ENCODE measurements around the gene SELENOI.
"Not testable (repeated sequence)": the region's sequence is repeated elsewhere in the genome, so short reads cannot be mapped to it uniquely, and the experiment has no call there.

SELENOI gene

GRCh38 chr2:26327291-26328272 is 18.4 kb upstream of the SELENOI start:
- DNase-seq = no peak

- DNase-seq = not testable (repeated sequence)
Measured at GRCh38 chr2:26329083-26329482, 16.9 kb upstream of the SELENOI start.

GRCh38 chr2:26330114-26330549 is 15.8 kb upstream of the SELENOI start:
- DNase-seq = peak; percentile 67

DNA sequence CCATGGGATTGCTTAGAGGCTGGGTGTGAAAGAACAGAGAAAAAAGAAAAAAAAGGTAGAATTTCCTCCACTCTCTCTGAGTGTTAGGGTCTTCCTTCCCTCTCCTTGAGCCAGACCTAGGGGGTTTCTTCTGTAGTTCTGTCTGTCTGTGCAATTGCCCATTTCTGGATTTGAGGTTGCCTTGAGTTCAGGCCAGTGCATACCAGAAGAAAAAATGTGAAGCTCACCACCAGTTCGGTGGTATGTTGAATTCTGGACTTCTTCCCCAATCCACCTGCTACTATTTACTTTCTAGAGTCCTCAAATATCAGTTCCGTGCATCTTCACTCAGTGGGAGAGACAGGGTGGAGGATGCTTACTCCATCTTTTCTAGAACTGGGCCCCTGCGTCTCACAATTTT is 15.3 kb upstream of the SELENOI start:
- DNase-seq = no peak

- DNase-seq = not testable (repeated sequence)
Measured at GRCh38 chr2:26331321-26331720, 14.6 kb upstream of the SELENOI start.

- DNase-seq = no peak
Measured at GRCh38 chr2:26333293-26333692, 12.7 kb upstream of the SELENOI start.

DNA sequence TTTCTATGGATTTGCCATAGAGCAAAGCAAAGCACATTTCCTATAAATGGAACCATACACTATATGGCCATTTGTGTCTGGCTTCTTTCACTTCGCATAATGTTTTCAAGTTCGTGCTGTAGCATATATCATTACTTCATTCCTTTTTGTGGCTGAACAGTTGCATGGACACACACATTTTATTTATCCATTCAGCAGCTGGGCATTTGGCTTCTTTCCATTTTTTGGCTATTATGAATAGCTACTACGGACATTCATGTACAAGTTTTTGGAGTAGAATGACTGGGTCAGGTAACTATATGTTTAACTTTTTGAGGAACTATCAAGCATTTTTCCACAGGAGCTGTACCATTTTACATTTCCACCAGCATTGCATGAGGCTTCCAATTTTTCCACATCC is 10.7 kb upstream of the SELENOI start:
- DNase-seq = no peak

DNA sequence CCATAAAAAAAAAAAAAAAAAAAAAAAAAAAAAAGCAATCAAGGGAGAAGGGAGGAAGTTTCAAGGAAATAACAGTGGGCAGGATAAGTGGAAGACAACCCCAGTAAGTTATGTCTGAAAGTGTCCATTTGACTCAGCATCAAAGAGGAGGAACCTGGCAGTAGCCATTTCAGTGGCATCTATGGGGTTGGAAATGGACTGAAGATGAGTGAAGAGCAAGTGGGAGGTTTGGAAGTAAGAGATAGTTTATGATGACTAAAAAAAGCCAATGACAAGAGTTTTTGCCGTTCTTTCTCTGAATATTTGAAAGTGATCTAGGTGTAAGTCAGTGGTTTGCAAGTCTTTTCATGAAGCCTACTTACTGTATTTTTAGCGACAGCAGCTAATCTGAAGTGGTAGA is 9.2 kb upstream of the SELENOI start:
- DNase-seq = no peak

- DNase-seq = no peak
Measured at GRCh38 chr2:26337298-26337697, 8.6 kb upstream of the SELENOI start.

GRCh38 chr2:26340831-26341230 is 5.1 kb upstream of the SELENOI start:
- DNase-seq = no peak

DNA sequence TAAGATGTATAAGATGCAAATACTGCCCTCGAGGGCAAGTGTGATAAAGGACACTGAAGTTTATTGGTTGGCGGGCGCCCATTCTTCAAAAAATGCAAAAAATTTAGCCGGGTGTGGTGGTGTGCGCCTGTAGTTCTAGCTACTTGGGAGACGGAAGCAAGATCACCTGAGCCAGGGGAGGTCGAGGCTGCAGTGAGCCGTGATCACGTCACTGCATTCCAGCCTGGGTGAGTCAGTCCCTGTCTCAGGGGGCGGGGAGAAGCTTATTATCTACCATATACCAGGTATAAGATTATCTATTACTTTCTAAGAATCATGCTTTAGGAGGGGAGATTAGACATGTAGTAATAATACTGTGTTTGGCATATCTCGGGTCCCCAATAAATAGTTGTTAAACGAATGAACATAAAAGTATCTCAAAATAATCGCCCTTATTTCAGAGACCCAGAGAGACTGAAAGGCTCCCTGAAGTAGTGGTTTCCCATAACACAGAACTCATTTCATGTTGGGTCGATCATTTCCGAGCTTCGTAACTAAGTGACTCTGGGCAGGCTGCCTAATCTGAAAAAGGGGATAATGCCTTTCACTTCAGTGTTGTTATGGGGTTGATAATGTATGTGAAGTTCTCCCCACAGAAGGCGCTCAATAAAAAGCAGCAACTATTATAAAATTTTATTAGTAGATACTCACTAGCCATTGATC is 1.2 kb upstream of the SELENOI start:
- no peak for DNase-seq

GRCh38 chr2:26345283-26345544 is 729 bp upstream of the SELENOI start:
- DNase-seq = no peak

- peak; percentile 70 for DNase-seq
Measured at GRCh38 chr2:26346454-26347053, 611 bp downstream of the SELENOI start, which contains the start of gene ADGRF3. Gene ADGRF3, minus strand, starts transcription at chr2:26346789. Its CDS starts 555 bp downstream, at chr2:26346234.

DNA sequence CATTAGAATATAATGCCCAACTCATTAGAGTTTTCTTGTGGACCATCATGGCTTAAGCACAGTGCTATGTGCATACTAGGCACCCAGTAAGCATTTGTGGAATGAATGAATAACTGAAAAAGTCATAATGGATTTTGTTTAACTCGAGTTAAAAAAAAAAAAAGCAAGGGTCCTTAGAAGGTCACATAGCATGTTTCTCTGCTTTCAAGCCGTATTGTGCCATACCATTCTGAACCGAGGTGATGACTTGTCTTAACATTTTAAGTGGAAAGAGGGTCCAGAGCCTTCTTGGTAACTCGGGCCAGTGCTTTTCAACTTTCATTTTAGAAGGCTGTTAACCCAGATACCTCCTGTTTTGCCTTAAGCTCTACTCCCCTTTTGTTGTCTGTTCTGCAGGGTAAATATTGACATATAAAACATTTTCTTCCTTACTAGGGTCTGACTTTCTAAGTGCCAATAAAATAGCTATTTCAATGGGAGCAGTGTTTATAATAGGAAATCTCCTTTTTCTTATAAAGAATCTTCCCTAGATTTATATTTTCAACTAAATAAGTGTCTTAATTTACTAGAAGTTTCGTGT is 1.4 kb downstream of the SELENOI start:
- DNase-seq = no peak

DNA sequence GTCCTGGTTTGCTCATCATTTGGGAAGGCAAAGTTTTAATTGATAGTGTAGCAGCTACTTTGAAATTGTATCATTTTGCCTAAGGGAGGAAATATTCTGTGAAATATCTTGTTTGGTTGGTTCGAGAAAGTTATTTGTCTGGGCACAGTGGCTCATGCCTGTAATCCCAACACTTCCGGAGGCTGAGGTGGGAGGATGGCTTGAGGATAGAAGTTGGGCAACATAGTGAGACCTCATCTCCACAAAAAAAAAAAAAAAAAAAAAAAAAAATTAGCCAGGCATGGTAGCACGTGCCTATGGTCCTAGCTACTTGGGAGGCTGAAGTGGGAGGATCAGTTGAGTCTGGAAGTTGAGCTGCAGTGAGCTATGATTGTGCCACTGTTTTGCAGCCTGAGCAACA is 3.7 kb downstream of the SELENOI start:
- no peak for DNase-seq

- DNase-seq = no peak
Measured at GRCh38 chr2:26351375-26352090, 5.6 kb downstream of the SELENOI start.

DNA sequence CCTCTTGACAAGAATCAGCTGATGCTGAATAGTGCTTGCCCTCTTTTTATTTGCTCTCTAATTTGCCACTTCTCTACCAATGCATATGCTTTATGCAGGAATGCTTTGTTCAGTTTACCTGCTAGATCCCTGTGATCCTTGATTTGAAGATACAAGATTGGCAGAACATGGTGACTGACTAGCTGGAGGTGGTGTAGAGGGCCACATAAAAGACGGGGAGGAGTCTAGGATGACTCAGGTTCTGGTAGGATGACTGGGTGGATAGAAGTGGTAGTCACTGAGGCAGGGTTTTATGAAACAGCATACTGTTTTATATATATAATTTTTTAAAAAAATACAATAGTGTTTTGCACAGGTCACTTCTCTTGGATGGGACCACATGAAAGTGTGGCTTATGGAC is 6.9 kb downstream of the SELENOI start:
- DNase-seq = no peak

DNA sequence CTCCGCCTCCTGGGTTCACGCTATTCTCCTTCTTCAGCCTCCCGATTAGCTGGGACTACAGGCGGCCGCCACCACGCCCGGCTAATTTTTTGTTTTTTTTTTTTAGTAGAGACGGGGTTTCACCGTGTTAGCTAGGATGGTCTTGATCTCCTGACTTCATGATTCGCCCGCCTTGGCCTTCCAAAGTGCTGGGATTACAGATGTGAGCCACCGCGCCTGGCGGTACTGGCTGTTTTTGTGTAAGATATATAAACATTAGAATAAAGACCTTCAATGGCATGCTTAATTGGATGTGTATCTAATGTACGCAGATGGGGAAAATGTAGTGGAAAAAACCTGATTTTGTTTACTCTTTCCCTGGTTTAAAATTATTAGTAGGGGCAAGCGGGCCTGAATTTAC is 8.5 kb downstream of the SELENOI start:
- not testable (repeated sequence) for DNase-seq

DNA sequence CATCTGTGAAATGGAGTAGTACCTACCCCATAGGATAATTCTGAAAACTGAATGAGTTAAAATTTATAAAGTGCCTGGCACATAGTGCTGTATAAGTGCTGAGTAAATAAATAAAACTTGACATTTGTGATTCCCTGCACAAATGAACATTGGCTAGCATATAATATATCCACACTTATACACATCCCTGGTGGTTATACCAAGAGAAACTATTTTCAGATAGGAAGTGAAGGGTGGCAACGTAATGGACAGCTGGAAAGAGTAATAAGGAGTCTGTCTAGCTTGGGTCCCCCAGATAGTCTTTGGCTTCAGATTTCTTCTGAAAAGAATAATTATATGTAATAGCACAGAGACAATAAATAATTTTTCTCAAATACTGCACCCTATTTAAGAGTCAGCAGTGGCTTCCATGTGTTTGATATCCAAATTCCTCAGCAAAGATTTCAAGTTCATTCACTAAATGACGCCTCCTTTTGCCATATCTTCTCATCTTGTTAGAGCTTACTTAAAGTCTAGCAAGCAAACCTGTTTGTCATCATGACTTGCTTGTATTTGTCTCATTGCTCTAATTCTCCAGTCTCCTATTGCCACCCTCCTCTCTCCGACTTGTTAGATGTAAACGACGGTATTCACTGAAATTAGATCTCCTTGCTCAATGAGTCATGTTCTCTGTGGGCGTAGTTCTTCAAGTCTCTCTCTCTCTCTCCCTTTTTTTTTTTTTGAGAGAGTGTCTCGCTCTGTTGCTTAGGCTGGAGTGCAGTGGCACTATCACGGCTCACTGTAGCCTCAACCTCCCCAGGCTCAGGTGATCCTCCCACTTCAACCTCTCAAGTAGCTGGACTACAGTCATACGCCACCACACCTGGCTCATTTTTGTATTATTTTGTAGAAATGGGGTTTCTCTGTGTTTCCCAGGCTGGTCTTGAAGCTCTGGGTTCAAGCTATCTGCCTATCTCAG is 9.4 kb downstream of the SELENOI start:
- DNase-seq = no peak

DNA sequence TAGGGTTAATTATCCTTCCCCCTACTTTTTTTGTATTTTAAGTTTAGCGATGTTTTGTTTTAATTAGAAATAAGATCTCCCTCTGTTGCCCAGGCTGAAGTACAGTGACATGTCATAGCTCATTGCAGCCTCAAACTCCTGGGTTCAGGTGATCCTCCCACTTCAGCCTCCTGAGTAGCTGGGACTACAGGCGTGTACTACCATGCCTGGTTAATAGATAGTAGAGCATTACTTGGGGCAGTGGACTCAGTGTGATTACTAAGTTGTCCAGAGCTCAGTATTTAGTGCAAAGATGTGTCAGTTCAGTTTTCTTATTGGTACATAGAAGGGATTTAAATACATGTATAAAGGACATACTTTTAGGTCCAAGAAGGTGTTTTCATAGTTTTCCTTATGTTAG is 10.2 kb downstream of the SELENOI start:
- no peak for DNase-seq

- DNase-seq = no peak
Measured at GRCh38 chr2:26356771-26357170, 10.8 kb downstream of the SELENOI start.
